Neural progenitor cell (in vitro differentiated cells): ENCODE measurements around the gene PEX14. TPM values are rescaled to one million over a fixed set of nuclear protein-coding genes. Genes with fewer than 3 reads are reported as not detected.

Source experiments
- DNase-seq: peaks from one replicate; pipeline ENCODE4 v3.0.0-alpha.2; 2016; ENCODE audit warnings: low spot score
- H2AFZ ChIP-seq: fragments of 200-600 bp; sonication (generic); replicated peaks from 2 replicates; pipeline ENCODE4 v1.6.1; 2016; ENCODE audit warnings: antibody characterized with exemption
- H3F3A ChIP-seq: fragments of 200-600 bp; sonication (generic); 2 replicates; pipeline ENCODE4 v1.6.1; 2016; ENCODE audit warnings: antibody characterized with exemption, low read depth
- H3K27ac ChIP-seq: fragments of 200-600 bp; sonication (generic); 2 replicates; pipeline ENCODE4 v1.5.1; 2016; ENCODE audit warnings: mild to moderate bottlenecking
- H3K27me3 ChIP-seq: fragments of 200-600 bp; sonication (generic); 2 replicates; pipeline ENCODE4 v1.6.1; 2016; ENCODE audit warnings: mild to moderate bottlenecking, moderate library complexity
- H3K36me3 ChIP-seq: fragments of 200-600 bp; sonication (generic); 2 replicates; pipeline ENCODE4 v1.5.1; 2016
- H3K4me1 ChIP-seq: fragments of 200-600 bp; sonication (generic); 2 replicates; pipeline ENCODE4 v1.6.1; 2016; ENCODE audit warnings: mixed run types
- H3K4me2 ChIP-seq: fragments of 200-600 bp; sonication (generic); 2 replicates; pipeline ENCODE4 v1.6.1; 2016
- H3K4me3 ChIP-seq: fragments of 200-600 bp; sonication (generic); 2 replicates; pipeline ENCODE4 v1.5.1; 2016
- H3K79me2 ChIP-seq: fragments of 200-600 bp; sonication (generic); 2 replicates; pipeline ENCODE4 v1.6.1; 2016; ENCODE audit warnings: low read depth
- H3K9ac ChIP-seq: fragments of 200-600 bp; sonication (generic); 2 replicates; pipeline ENCODE4 v1.6.1; 2016
- H3K9me3 ChIP-seq: fragments of 200-600 bp; sonication (generic); 2 replicates; pipeline ENCODE4 v1.5.1; 2016; ENCODE audit warnings: low read depth
- H4K20me1 ChIP-seq: fragments of 200-600 bp; sonication (generic); 2 replicates; pipeline ENCODE4 v1.6.1; 2016; ENCODE audit warnings: low read depth
- H3K27ac Mint-ChIP-seq: 3 replicates; pipeline ENCODE4 v1.8.0; 2021; ENCODE audit warnings: mixed read lengths
- H3K27me3 Mint-ChIP-seq: 2 replicates; pipeline ENCODE4 v1.8.0; 2022; ENCODE audit warnings: low read depth, mild to moderate bottlenecking, inconsistent platforms, moderate library complexity, mixed read lengths; ENCODE audit not compliant: insufficient read depth
- H3K36me3 Mint-ChIP-seq: 3 replicates; pipeline ENCODE4 v1.8.0; 2021; ENCODE audit warnings: mixed read lengths
- H3K4me1 Mint-ChIP-seq: 3 replicates; pipeline ENCODE4 v1.8.0; 2021; ENCODE audit warnings: mixed read lengths
- H3K4me3 Mint-ChIP-seq: 3 replicates; pipeline ENCODE4 v1.8.0; 2021; ENCODE audit warnings: mild to moderate bottlenecking, moderate library complexity, mixed read lengths
- H3K9me3 Mint-ChIP-seq: 3 replicates; pipeline ENCODE4 v1.8.0; 2020; ENCODE audit warnings: mixed read lengths
- CTCF ChIP-seq: fragments of 200-600 bp; sonication (generic); IDR thresholded peaks from 2 replicates; pipeline ENCODE4 v1.5.1; 2017; ENCODE audit warnings: antibody characterized with exemption, mild to moderate bottlenecking
- EZH2 ChIP-seq: fragments of 200-600 bp; sonication (generic); IDR thresholded peaks from 2 replicates; pipeline ENCODE4 v1.6.1; 2017; ENCODE audit warnings: antibody characterized with exemption, mild to moderate bottlenecking, moderate library complexity
- EZH2phosphoT487 ChIP-seq: fragments of 200-600 bp; sonication (generic); IDR thresholded peaks from 2 replicates; pipeline ENCODE4 v1.6.1; 2017; ENCODE audit warnings: antibody characterized with exemption
- total RNA-seq: library from RNA; depleted of rRNA; stranded (reverse); fragments of >200 nt; gene quantifications from 2 replicates; pipeline ENCODE4 v1.2.3, GENCODE V29; 2015; ENCODE audit warnings: low replicate concordance

PEX14 gene
- total RNA-seq, 1 donor from 2014 or later = 9.3 TPM

- H3K9me3 ChIP-seq = no peaks in the 10 kb centered on the region
- H3K4me1 ChIP-seq = no peaks in the 10 kb centered on the region
- H3K27ac ChIP-seq = no peak overlapping the region
- Mint-ChIP-seq H3K4me3 (no peak overlapping the region), H3K4me1 (peaks cover 6% of the 10 kb centered on the region), H3K9me3 (no peaks in the 10 kb centered on the region), H3K27ac (no peak overlapping the region), H3K27me3 (no peaks in the 10 kb centered on the region), H3K36me3 (peaks cover 4% of the 10 kb centered on the region)
- H3K4me2 ChIP-seq = no peak overlapping the region
- no peak overlapping the region for H3K4me3 ChIP-seq
- no peaks in the 10 kb centered on the region for H3F3A ChIP-seq
- TF ChIP-seq CTCF = no peak
- DNase-seq = no peak
- no peaks in the 10 kb centered on the region for H4K20me1 ChIP-seq
- H3K79me2 ChIP-seq = no peaks in the 10 kb centered on the region
- no peaks in the 10 kb centered on the region for H3K27me3 ChIP-seq
- H3K9ac ChIP-seq = no peak overlapping the region
- no peaks in the 10 kb centered on the region for H3K36me3 ChIP-seq
- H2AFZ ChIP-seq = no peak overlapping the region
Measured at GRCh38 chr1:10440794-10441193, 34.0 kb upstream of the PEX14 start.

- no peaks in the 10 kb centered on the region for H3K36me3 ChIP-seq
- Mint-ChIP-seq H3K9me3 (no peaks in the 10 kb centered on the region), H3K4me1 (no peaks in the 10 kb centered on the region), H3K27me3 (peaks cover 2% of the 10 kb centered on the region), H3K36me3 (peaks cover 6% of the 10 kb centered on the region), H3K4me3 (no peak overlapping the region), H3K27ac (no peak overlapping the region)
- no peak overlapping the region for H3K4me3 ChIP-seq
- no peak overlapping the region for H3K27ac ChIP-seq
- H3K27me3 ChIP-seq = no peaks in the 10 kb centered on the region
- no peak for TF ChIP-seq EZH2
- TF ChIP-seq CTCF = no peak
- no peak for TF ChIP-seq EZH2phosphoT487
- DNase-seq = no peak
- H4K20me1 ChIP-seq = no peaks in the 10 kb centered on the region
- no peaks in the 10 kb centered on the region for H3K9me3 ChIP-seq
- no peaks in the 10 kb centered on the region for H3K79me2 ChIP-seq
- no peak overlapping the region for H3K9ac ChIP-seq
- H2AFZ ChIP-seq = no peak overlapping the region
- H3K4me1 ChIP-seq = no peaks in the 10 kb centered on the region
- H3K4me2 ChIP-seq = no peak overlapping the region
- H3F3A ChIP-seq = no peaks in the 10 kb centered on the region
Measured at GRCh38 chr1:10444248-10444647, 30.5 kb upstream of the PEX14 start.

DNA sequence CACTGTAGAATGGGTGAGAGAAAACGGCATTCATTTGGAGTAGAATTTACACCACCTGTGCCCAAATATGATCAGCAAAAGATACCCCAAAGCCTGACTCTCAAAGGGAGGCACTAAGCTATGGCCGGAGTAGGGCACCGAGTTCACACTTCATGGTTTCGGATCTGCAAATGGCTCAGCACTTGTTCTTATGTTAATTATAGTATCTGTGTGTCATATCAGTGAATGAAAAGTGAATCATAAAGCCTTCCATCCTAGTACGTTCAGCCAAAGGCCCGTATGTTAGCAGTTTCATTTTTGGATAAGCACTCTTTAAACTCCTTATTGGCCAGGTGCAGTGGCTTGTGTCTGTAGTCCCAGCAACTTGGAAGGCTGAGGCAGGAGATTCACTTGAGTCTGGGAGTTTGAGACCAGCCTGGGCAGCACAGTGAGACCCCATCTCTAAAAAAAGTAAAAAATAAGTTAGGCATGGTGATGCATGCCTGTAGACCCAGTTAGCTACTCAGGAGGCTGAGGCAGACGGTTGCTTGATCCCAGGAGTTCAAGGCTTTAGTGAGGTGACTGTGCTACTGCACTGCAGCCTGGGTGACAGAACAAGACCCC lies 29.9 kb upstream of the PEX14 start:
- Histone ChIP-seq H4K20me1 (no peaks in the 10 kb centered on the region), H3K79me2 (no peaks in the 10 kb centered on the region), H3K27me3 (no peaks in the 10 kb centered on the region), H3K4me1 (peaks cover 3% of the 10 kb centered on the region), H3K27ac (no peak overlapping the region), H3K9me3 (no peaks in the 10 kb centered on the region), H3K9ac (no peak overlapping the region), H3F3A (no peaks in the 10 kb centered on the region), H3K4me3 (no peak overlapping the region), H3K4me2 (no peak overlapping the region), H3K36me3 (no peaks in the 10 kb centered on the region), H2AFZ (no peak overlapping the region)
- DNase-seq = no peak
- Mint-ChIP-seq H3K4me3 (peak overlapping the region; percentile 18), H3K36me3 (peaks cover 6% of the 10 kb centered on the region), H3K9me3 (no peaks in the 10 kb centered on the region), H3K27me3 (peaks cover 4% of the 10 kb centered on the region), H3K4me1 (peaks cover 6% of the 10 kb centered on the region), H3K27ac (no peak overlapping the region)
- TF ChIP-seq EZH2phosphoT487 = no peak
- no peak for TF ChIP-seq EZH2
- no peak for TF ChIP-seq CTCF
